Stimulated activated CD8-positive, alpha-beta memory T cell treated with anti-CD3 and anti-CD28 coated beads, Interleukin-4, amount 100 ng/mL, for 1 hour (primary cell): ENCODE data around the gene PCNX3.
"Not testable (repeated sequence)": the region's sequence is repeated elsewhere in the genome, so short reads cannot be mapped to it uniquely, and the experiment has no call there.

Experiments
- DNase-seq, 2 donors: peaks; one replicate each; pipeline ENCODE4 v3.0.0-alpha.2; 2020; ENCODE audit warnings: low read depth in 2 of 2, low spot score in 1 of 2

The PCNX3 gene

GRCh38 chr11:65637794-65638419 is 22.3 kb downstream of the PCNX3 start, which contains the start of gene SIPA1:
Gene SIPA1 (plus strand): TSS chr11:65638101. CDS start chr11:65640922, 2,821 bp downstream.
- DNase-seq, result peak in 1 of 2 donors; percentile 57

GRCh38 chr11:65639228-65639597 is 23.6 kb downstream of the PCNX3 start:
- DNase-seq, result not testable (repeated sequence)

- DNase-seq, result peak in 1 of 2 donors; percentile 42
Measured at GRCh38 chr11:65639623-65640482, 24.3 kb downstream of the PCNX3 start.

- DNase-seq, result no peak
Measured at GRCh38 chr11:65640483-65641296, 25.1 kb downstream of the PCNX3 start.

GRCh38 chr11:65641297-65642013 is 25.9 kb downstream of the PCNX3 start:
- DNase-seq, result no peak

- no peak for DNase-seq
Measured at GRCh38 chr11:65642014-65642671, 26.6 kb downstream of the PCNX3 start.

GRCh38 chr11:65643971-65644370 is 28.4 kb downstream of the PCNX3 start:
- DNase-seq, result no peak

- DNase-seq, result no peak
Measured at GRCh38 chr11:65644837-65645236, 29.3 kb downstream of the PCNX3 start.

- DNase-seq, result no peak
Measured at GRCh38 chr11:65645710-65646109, 30.1 kb downstream of the PCNX3 start.

GRCh38 chr11:65646288-65646957 is 30.8 kb downstream of the PCNX3 start:
- no peak for DNase-seq

GRCh38 chr11:65646958-65647701 is 31.6 kb downstream of the PCNX3 start:
- DNase-seq, result no peak

GRCh38 chr11:65648997-65649493 is 33.5 kb downstream of the PCNX3 start:
- DNase-seq, result no peak

- no peak for DNase-seq
Measured at GRCh38 chr11:65649656-65650546, 34.3 kb downstream of the PCNX3 start.

GRCh38 chr11:65650547-65651338 is 35.2 kb downstream of the PCNX3 start:
- no peak for DNase-seq

- DNase-seq, result no peak
Measured at GRCh38 chr11:65651339-65651588, 35.7 kb downstream of the PCNX3 start.

GRCh38 chr11:65651589-65652510 is 36.3 kb downstream of the PCNX3 start:
- DNase-seq, result no peak
